Tibial nerve (tissue), 4 donors: ENCODE measurements around the gene MICU1. TPM values are rescaled to one million over a fixed set of nuclear protein-coding genes. Genes with fewer than 3 reads are reported as not detected.

Experiments used
- DNase-seq, 2 donors: peaks; one replicate each; pipeline ENCODE4 v3.0.0-alpha.2; 2019; ENCODE audit warnings: low spot score in 2 of 2
- H3K27ac ChIP-seq, 4 donors: fragments of 200-600 bp; sonication (generic) in 3 of 4; one replicate each; pipeline ENCODE4 v1.5.1; 2017 to 2019; ENCODE audit warnings: mild to moderate bottlenecking in 1 of 4
- H3K27me3 ChIP-seq, 2 donors: fragments of 200-600 bp; sonication (generic) in 1 of 2; one replicate each; pipeline versions ENCODE4 v1.5.1 to v1.6.0; 2017 to 2019
- H3K36me3 ChIP-seq, 3 donors: fragments of 200-600 bp; sonication (generic); one replicate each; pipeline ENCODE4 v1.5.1; 2018 to 2019
- H3K4me1 ChIP-seq, 4 donors: fragments of 200-600 bp; sonication (generic) in 3 of 4; one replicate each; pipeline ENCODE4 v1.5.1; 2017 to 2019
- H3K4me3 ChIP-seq, 4 donors: fragments of 200-600 bp; sonication (generic) in 3 of 4; one replicate each; pipeline ENCODE4 v1.5.1; 2017 to 2019; ENCODE audit warnings: mild to moderate bottlenecking in 1 of 4, moderate library complexity in 1 of 4
- H3K9me3 ChIP-seq, 4 donors: fragments of 200-600 bp; sonication (generic) in 3 of 4; one replicate each; pipeline ENCODE4 v1.5.1; 2017 to 2019
- EP300 ChIP-seq, 2 donors: sonication (generic); formaldehyde crosslinking; IDR thresholded peaks; one replicate each; pipeline ENCODE4 v1.6.1; 2017; ENCODE audit warnings: antibody characterized with exemption in 2 of 2, mild to moderate bottlenecking in 1 of 2
- POLR2A ChIP-seq, 2 donors: fragments of 450-650 bp; IDR thresholded peaks; one replicate each; pipeline ENCODE4 v1.6.1; 2017; ENCODE audit warnings: antibody characterized with exemption in 2 of 2, mild to moderate bottlenecking in 2 of 2, moderate library complexity in 2 of 2
- WGBS, 2 donors: methylation state at CpG; one replicate each; pipeline ENCODE4 v1.1.5; 2018; 5-methylcytosine and 5-hydroxymethylcytosine counted together
- total RNA-seq, 4 donors: library from RNA; depleted of rRNA; stranded (reverse); fragments of >200 nt; gene quantifications; one replicate each; pipeline ENCODE4 v1.1.0, GENCODE V29; 2016
- TF ChIP-seq, protein P1 (sequence below), 5 experiments: fragments of 200-600 bp in 3 of 5; fragments of 450-650 bp in 2 of 5; sonication (generic) in 3 of 5; IDR thresholded peaks; one replicate each; pipeline ENCODE4 v1.5.1; 2016 to 2019; ENCODE audit warnings: antibody characterized with exemption in 5 of 5, mild to moderate bottlenecking in 3 of 5, moderate library complexity in 2 of 5

MICU1 gene
- total RNA-seq, 4 donors from 2014 or later: 19.4 to 46.5 (median 35.8) TPM

- H3K4me3 ChIP-seq: no peak overlapping the region
- H3K27ac ChIP-seq: no peak overlapping the region
- TF ChIP-seq, protein P1, sequence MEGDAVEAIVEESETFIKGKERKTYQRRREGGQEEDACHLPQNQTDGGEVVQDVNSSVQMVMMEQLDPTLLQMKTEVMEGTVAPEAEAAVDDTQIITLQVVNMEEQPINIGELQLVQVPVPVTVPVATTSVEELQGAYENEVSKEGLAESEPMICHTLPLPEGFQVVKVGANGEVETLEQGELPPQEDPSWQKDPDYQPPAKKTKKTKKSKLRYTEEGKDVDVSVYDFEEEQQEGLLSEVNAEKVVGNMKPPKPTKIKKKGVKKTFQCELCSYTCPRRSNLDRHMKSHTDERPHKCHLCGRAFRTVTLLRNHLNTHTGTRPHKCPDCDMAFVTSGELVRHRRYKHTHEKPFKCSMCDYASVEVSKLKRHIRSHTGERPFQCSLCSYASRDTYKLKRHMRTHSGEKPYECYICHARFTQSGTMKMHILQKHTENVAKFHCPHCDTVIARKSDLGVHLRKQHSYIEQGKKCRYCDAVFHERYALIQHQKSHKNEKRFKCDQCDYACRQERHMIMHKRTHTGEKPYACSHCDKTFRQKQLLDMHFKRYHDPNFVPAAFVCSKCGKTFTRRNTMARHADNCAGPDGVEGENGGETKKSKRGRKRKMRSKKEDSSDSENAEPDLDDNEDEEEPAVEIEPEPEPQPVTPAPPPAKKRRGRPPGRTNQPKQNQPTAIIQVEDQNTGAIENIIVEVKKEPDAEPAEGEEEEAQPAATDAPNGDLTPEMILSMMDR (IDR thresholded peaks at IDR 0.05): no peak
- no peak for TF ChIP-seq EP300 (IDR thresholded peaks at IDR 0.05)
- TF ChIP-seq POLR2A (IDR thresholded peaks at IDR 0.05): no peak
- H3K4me1 ChIP-seq: no peaks in the 10 kb centered on the region
- no peak for DNase-seq
- H3K27me3 ChIP-seq: no peaks in the 10 kb centered on the region
- no peaks in the 10 kb centered on the region for H3K36me3 ChIP-seq
- no peaks in the 10 kb centered on the region for H3K9me3 ChIP-seq
Observed at GRCh38 chr10:72663971-72664370, 38.1 kb upstream of the MICU1 start.

GRCh38 chr10:72661431-72661830 lies 35.6 kb upstream of the MICU1 start:
- Histone ChIP-seq H3K36me3 (no peaks in the 10 kb centered on the region), H3K9me3 (no peaks in the 10 kb centered on the region), H3K27ac (no peak overlapping the region), H3K27me3 (no peaks in the 10 kb centered on the region), H3K4me1 (no peaks in the 10 kb centered on the region), H3K4me3 (no peak overlapping the region)
- TF ChIP-seq EP300 (IDR thresholded peaks at IDR 0.05) (no peak), POLR2A (IDR thresholded peaks at IDR 0.05) (no peak)
- TF ChIP-seq, protein P1 (IDR thresholded peaks at IDR 0.05): no peak
- 94 to 100% methylated on average over 1 of the region's 1 CpG for WGBS, 2 donors
- DNase-seq: no peak

DNA sequence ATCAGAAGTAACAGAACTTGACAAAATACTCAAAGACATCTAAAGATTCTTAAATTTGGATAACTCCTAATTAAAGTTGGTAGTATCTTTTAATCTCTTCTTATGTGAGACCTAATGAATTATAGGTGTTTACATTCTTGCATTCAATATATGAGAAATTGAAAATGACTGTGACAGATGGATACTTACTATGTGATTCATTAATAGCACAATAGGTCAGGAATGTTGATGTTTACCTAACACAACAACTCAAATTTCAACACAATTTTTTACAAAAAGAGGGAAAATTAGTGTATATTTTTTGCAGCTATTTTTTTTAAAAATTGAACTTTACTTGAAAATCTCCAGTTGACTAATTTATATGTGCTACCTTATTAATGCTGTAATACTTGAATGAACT lies 34.3 kb upstream of the MICU1 start:
- Histone ChIP-seq H3K27me3 (no peaks in the 10 kb centered on the region), H3K4me1 (no peaks in the 10 kb centered on the region), H3K9me3 (no peaks in the 10 kb centered on the region), H3K36me3 (no peaks in the 10 kb centered on the region), H3K4me3 (no peak overlapping the region), H3K27ac (no peak overlapping the region)
- TF ChIP-seq, protein P1 (IDR thresholded peaks at IDR 0.05): no peak
- TF ChIP-seq POLR2A (IDR thresholded peaks at IDR 0.05) (no peak), EP300 (IDR thresholded peaks at IDR 0.05) (no peak)
- no peak for DNase-seq

- H3K4me3 ChIP-seq: no peak overlapping the region
- no peaks in the 10 kb centered on the region for H3K36me3 ChIP-seq
- no peaks in the 10 kb centered on the region for H3K4me1 ChIP-seq
- no peaks in the 10 kb centered on the region for H3K9me3 ChIP-seq
- DNase-seq: no peak
- H3K27me3 ChIP-seq: no peaks in the 10 kb centered on the region
- no peak overlapping the region for H3K27ac ChIP-seq
- TF ChIP-seq, protein P1 (IDR thresholded peaks at IDR 0.05): no peak
- TF ChIP-seq EP300 (IDR thresholded peaks at IDR 0.05) (no peak), POLR2A (IDR thresholded peaks at IDR 0.05) (no peak)
- 91 to 92% methylated on average over 8 of the region's 8 CpGs for WGBS, 2 donors
Observed at GRCh38 chr10:72659694-72660093, 33.8 kb upstream of the MICU1 start.

DNA sequence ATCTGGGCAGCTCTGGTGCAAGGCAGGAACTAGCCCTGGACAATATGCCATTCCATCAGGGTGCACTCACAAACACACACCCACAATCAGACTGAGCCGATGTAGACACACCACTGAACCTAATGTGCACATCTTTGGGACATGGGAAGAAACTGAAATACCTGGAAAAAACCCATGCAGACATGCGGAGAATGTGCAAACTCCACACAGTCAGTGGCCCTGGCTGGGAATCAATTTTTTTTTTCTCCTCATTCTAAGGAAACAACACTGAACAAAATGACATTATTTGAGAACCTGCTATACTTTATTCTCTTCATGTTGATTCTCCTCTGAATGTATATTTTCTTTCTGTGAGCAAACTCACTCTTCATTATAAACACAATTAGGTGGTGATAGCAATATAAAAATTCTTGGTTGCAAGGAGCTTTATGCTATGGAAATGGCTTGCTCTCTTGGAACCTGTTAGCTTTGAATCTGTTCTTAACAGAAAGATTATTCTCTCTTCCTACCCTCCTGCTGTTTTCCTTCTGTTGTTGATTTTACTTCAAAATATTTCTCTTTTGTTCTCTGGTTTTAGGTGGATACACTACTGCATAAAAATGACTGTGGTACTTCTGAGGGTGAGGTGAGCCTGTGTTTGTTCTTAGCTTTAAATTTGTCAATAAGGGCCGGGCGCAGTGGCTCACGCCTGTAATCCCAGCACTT lies 33.0 kb upstream of the MICU1 start:
- Histone ChIP-seq H3K4me3 (no peak overlapping the region), H3K27me3 (no peaks in the 10 kb centered on the region), H3K27ac (no peak overlapping the region), H3K36me3 (no peaks in the 10 kb centered on the region), H3K4me1 (no peaks in the 10 kb centered on the region), H3K9me3 (no peaks in the 10 kb centered on the region)
- TF ChIP-seq, protein P1 (IDR thresholded peaks at IDR 0.05): no peak
- TF ChIP-seq EP300 (IDR thresholded peaks at IDR 0.05) (no peak), POLR2A (IDR thresholded peaks at IDR 0.05) (no peak)
- WGBS, 2 donors: 86% methylated on average over 5 of the region's 5 CpGs
- DNase-seq: no peak
